ENCODE data around the gene GFAP. TPM values are rescaled to one million over a fixed set of nuclear protein-coding genes. Genes with fewer than 3 reads are reported as not detected.

Gene GFAP
- total RNA-seq, 4 donors from 2014 or later = 0.25 TPM; not detected in 3

GRCh38 chr17:44911133-44912001, 3.9 kb downstream of the GFAP start:
- DNase-seq (ENCODE audit: low spot score in 2 of 2) = no peak
- TF ChIP-seq CTCF (IDR thresholded peaks at IDR 0.05) (no peak), POLR2A (IDR thresholded peaks at IDR 0.05) (no peak)
- WGBS, 2 donors = 12 to 38% methylated on average over 13 to 52 of the region's 56 CpGs
- intact Hi-C loops (cut with DNase I; ENCODE audit: low total_unique reads) = loop anchor here (10.0 kb wide), 1 partner anchor 193 kb away; no protein-coding TSS in a partner anchor
- H3K4me3 ChIP-seq (ENCODE audit: low read depth, poor library complexity, severe bottlenecking) = no peak overlapping the region

- intact Hi-C loops (cut with DNase I; ENCODE audit: low total_unique reads) = loop anchor here (10.0 kb wide), 1 partner anchor 194 kb away; no protein-coding TSS in a partner anchor
- 90 to 91% methylated on average over 13 of the region's 13 CpGs for WGBS, 2 donors
- no peak overlapping the region for H3K4me3 ChIP-seq (ENCODE audit: low read depth, poor library complexity, severe bottlenecking)
- TF ChIP-seq CTCF (IDR thresholded peaks at IDR 0.05) (no peak), POLR2A (IDR thresholded peaks at IDR 0.05) (no peak)
- DNase-seq (ENCODE audit: low spot score in 2 of 2) = no peak
Observed at GRCh38 chr17:44910231-44911106, 4.8 kb downstream of the GFAP start.

- no peak overlapping the region for H3K4me3 ChIP-seq (ENCODE audit: low read depth, poor library complexity, severe bottlenecking)
- intact Hi-C loops (cut with DNase I; ENCODE audit: low total_unique reads) = loop anchor here (10.0 kb wide), 1 partner anchor 195 kb away; no protein-coding TSS in a partner anchor
- WGBS, 2 donors = 73 to 80% methylated on average over 11 of the region's 11 CpGs
- no peak for DNase-seq (ENCODE audit: low spot score in 2 of 2)
- TF ChIP-seq CTCF (IDR thresholded peaks at IDR 0.05) = no peak
- TF ChIP-seq POLR2A (IDR thresholded peaks at IDR 0.05) = no peak
Observed at GRCh38 chr17:44909681-44910144, 5.6 kb downstream of the GFAP start.

- DNase-seq (ENCODE audit: low spot score in 2 of 2) = no peak
- no peak for TF ChIP-seq CTCF (IDR thresholded peaks at IDR 0.05)
- TF ChIP-seq POLR2A (IDR thresholded peaks at IDR 0.05) = no peak
- H3K4me3 ChIP-seq (ENCODE audit: low read depth, poor library complexity, severe bottlenecking) = no peak overlapping the region
- WGBS, 2 donors = 84 to 92% methylated on average over 10 of the region's 10 CpGs
- intact Hi-C loops (cut with DNase I; ENCODE audit: low total_unique reads) = no loop called here
Observed at GRCh38 chr17:44908761-44909326, 6.5 kb downstream of the GFAP start.

GRCh38 chr17:44907729-44908470, 7.4 kb downstream of the GFAP start:
- TF ChIP-seq CTCF (IDR thresholded peaks at IDR 0.05) (no peak), POLR2A (IDR thresholded peaks at IDR 0.05) (no peak)
- no peak overlapping the region for H3K4me3 ChIP-seq (ENCODE audit: low read depth, poor library complexity, severe bottlenecking)
- DNase-seq (ENCODE audit: low spot score in 2 of 2) = no peak
- intact Hi-C loops (cut with DNase I; ENCODE audit: low total_unique reads) = no loop called here
- WGBS, 2 donors = 79 to 87% methylated on average over 11 of the region's 11 CpGs
